Heart left ventricle (tissue), 16 donors: Measurements from ENCODE around the gene PCSK5. TPM values are rescaled to one million over a fixed set of nuclear protein-coding genes. Genes with fewer than 3 reads are reported as not detected.

ENCODE experiments used
- ATAC-seq, 4 donors: fragments of 200-7000 bp; cut with Tn5 transposase; one replicate each; pipeline ENCODE4 v1.9.1; 2020 to 2022; ENCODE audit warnings: moderate library complexity in 4 of 4, mild to moderate bottlenecking in 3 of 4, moderate number of reproducible peaks in 1 of 4
- DNase-seq, 5 donors: peaks; one replicate each; pipeline ENCODE4 v3.0.0-alpha.2; 2020
- H3K27ac ChIP-seq, 12 donors: fragments of 200-600 bp; sonication (generic) in 4 of 12; one replicate each; pipeline versions ENCODE4 v1.5.0 to v1.8.0; 2016 to 2022; ENCODE audit warnings: mild to moderate bottlenecking in 2 of 12
- H3K27me3 ChIP-seq, 9 donors: fragments of 200-600 bp; sonication (generic) in 2 of 9; one replicate each; pipeline versions ENCODE4 v1.5.1 to v1.8.0; 2016 to 2022; ENCODE audit warnings: mild to moderate bottlenecking in 3 of 9
- H3K36me3 ChIP-seq, 9 donors: fragments of 200-600 bp; sonication (generic) in 2 of 9; one replicate each; pipeline versions ENCODE4 v1.5.0 to v1.8.0; 2018 to 2022; ENCODE audit warnings: mild to moderate bottlenecking in 2 of 9
- H3K4me1 ChIP-seq, 12 donors: fragments of 200-600 bp; sonication (generic) in 4 of 12; one replicate each; pipeline versions ENCODE4 v1.5.0 to v1.8.0; 2016 to 2022; ENCODE audit warnings: mild to moderate bottlenecking in 3 of 12
- H3K4me3 ChIP-seq, 12 donors: fragments of 200-600 bp; sonication (generic) in 4 of 12; one replicate each; pipeline versions ENCODE4 v1.5.0 to v1.8.0; 2017 to 2022; ENCODE audit warnings: mild to moderate bottlenecking in 9 of 12, moderate library complexity in 4 of 12
- H3K9me3 ChIP-seq, 12 donors: fragments of 200-600 bp; sonication (generic) in 4 of 12; one replicate each; pipeline versions ENCODE4 v1.5.0 to v1.8.0; 2016 to 2022; ENCODE audit warnings: mild to moderate bottlenecking in 1 of 12
- POLR2A ChIP-seq, 2 donors: fragments of 450-650 bp; IDR thresholded peaks; one replicate each; pipeline ENCODE4 v1.6.1; 2017; ENCODE audit warnings: antibody characterized with exemption in 2 of 2, mild to moderate bottlenecking in 2 of 2, moderate library complexity in 2 of 2
- WGBS, 4 donors: extraction: QIAGEN DNeasy Blood & Tissue Kit in 2 of 4; methylation state at CpG; one replicate each; pipeline versions ENCODE4 v1.1.5 to v1.1.7; 2013 to 2018; 5-methylcytosine and 5-hydroxymethylcytosine counted together
- intact Hi-C, 10 donors: fragments of 100-400 bp; cut with DNase I; formaldehyde crosslinking; loops; one replicate each; pipeline versions ENCODE4 v1.11.1 to v1.14.2; 2022
- polyA plus RNA-seq, 2 donors: library from polyadenylated mRNA; stranded (reverse); fragments of 200-250 nt; gene quantifications; one replicate each; pipeline ENCODE4 v1.2.3, GENCODE V29; 2013
- total RNA-seq, 9 donors: library from RNA; depleted of rRNA in 2 of 9; stranded (reverse); fragments of >200 nt in 2 of 9; fragmentation: NEBNext Ultra II Directional in 3 of 9; extraction: Animal tissue kit (Norgen Biotek cat#: 25700) in 3 of 9; gene quantifications; one replicate each; pipeline versions ENCODE4 v1.1.0 to v1.2.4, GENCODE V29; 2016 to 2023
- TF ChIP-seq, protein P1 (sequence below), 12 donors: fragments of 200-600 bp; sonication (generic) in 4 of 12; IDR thresholded peaks; one replicate each; pipeline versions ENCODE4 v1.5.0 to v1.8.0; 2018 to 2022; ENCODE audit warnings: antibody characterized with exemption in 12 of 12, mild to moderate bottlenecking in 5 of 12
- donor health status: ischemic (EF 13 %, LVEDD 7.1; RV severe dilation, severe dysfunction).
- donor health status: healthy with polysubstance abuse.
- donor health status: DM: no; HTN: yes; CAD: no.
- donor health status: DM: no; HTN: no; CAD: no.
- donor health status: ischemic (EF 25% LVEDD 6.9; RV normal size, moderate dysfunction).
- donor health status: ischemic (EF 25% LVEDD 5.7; RV mildly dilated, moderate dysfunction).
- donor health status: healthy.
- donor health status: DM: yes; HTN: yes; CAD: no.
- donor health status: ischemic (EF 35%, LVEDD 5.7; RV mildly dilated, moderate dysfunction).
- donor health status: nonischemic (EF 11% LVEDD 7.7; RV severe dilation, severe dysfunction).
- donor health status: DM: yes; HTN: yes; CAD: no.
- donor health status: PGD.
- donor health status: ischemic (EF 29% LVEDD 5.4; RV normal size, mild dysfunction).
- donor health status: nonischemic (EF 23%, LVEDD 6.1; RV moderate dilation, normal function).

Gene PCSK5
- total and polyA plus RNA-seq, 11 donors, result 1.3 to 13.6 (median 5.9) TPM

DNA sequence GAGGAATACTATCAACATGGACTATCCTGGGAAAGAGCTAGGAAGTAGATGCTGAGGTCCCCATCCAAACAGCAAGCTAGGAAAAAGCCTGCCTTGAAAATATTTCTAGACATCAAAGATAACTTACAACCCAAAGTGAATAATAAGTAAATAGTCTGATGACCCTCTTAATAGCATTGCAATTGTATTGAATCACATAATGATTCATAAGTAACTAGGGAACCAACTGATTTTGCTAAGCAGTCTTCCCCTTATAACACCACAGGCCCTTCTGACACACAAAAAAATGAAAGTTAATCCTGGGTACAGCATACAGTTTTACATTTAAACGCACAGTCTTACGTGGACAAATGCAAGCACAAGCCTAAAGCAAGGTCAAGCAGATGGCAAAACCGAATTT, 304.4 kb downstream of the PCSK5 start:
- Histone ChIP-seq H3K4me1 (no peaks in the 10 kb centered on the region), H3K27me3 (no peaks in the 10 kb centered on the region), H3K9me3 (no peaks in the 10 kb centered on the region), H3K27ac (no peak overlapping the region), H3K4me3 (no peak overlapping the region), H3K36me3 (peaks cover 0 to 30% (median 0%) of the 10 kb centered on the region in 9 donors)
- TF ChIP-seq, protein P1, sequence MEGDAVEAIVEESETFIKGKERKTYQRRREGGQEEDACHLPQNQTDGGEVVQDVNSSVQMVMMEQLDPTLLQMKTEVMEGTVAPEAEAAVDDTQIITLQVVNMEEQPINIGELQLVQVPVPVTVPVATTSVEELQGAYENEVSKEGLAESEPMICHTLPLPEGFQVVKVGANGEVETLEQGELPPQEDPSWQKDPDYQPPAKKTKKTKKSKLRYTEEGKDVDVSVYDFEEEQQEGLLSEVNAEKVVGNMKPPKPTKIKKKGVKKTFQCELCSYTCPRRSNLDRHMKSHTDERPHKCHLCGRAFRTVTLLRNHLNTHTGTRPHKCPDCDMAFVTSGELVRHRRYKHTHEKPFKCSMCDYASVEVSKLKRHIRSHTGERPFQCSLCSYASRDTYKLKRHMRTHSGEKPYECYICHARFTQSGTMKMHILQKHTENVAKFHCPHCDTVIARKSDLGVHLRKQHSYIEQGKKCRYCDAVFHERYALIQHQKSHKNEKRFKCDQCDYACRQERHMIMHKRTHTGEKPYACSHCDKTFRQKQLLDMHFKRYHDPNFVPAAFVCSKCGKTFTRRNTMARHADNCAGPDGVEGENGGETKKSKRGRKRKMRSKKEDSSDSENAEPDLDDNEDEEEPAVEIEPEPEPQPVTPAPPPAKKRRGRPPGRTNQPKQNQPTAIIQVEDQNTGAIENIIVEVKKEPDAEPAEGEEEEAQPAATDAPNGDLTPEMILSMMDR (IDR thresholded peaks at IDR 0.05), result no peak
- TF ChIP-seq POLR2A (IDR thresholded peaks at IDR 0.05), result no peak
- ATAC-seq (no peak), DNase-seq (no peak)
- 93 to 98% (median 96%) methylated on average over 3 of the region's 3 CpGs for WGBS, 4 donors
- intact Hi-C loops, result no loop called here

DNA sequence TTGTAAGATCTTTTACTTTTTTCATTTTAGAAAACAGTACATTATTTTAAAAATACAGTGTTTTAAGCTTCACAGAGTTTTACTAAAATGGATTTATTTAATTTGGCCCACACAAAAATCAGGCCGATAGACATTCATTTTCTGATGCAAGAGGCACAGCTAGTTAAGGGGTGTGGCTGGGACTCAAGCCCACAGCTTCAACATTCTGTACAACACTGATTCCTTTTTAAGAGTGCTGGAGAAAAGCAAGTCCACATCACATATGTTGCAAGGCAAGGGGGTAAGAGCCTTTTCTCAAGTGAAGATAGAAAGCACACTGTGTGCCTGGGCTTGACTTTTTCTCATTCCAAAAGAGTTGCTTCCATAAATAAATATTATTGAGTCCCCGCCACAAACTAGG, 307.9 kb downstream of the PCSK5 start:
- no peak overlapping the region for H3K27ac ChIP-seq
- ATAC-seq, result peak in 1 of 4 donors; percentile 53
- DNase-seq, result no peak
- peaks cover 0 to 10% (median 0%) of the 10 kb centered on the region in 9 donors for H3K36me3 ChIP-seq
- H3K9me3 ChIP-seq, result no peaks in the 10 kb centered on the region
- H3K4me1 ChIP-seq, result no peaks in the 10 kb centered on the region
- WGBS, 4 donors, result 76 to 86% (median 79%) methylated on average over 2 of the region's 2 CpGs
- intact Hi-C loops, result no loop called here
- peaks cover 0 to 3% (median 0%) of the 10 kb centered on the region in 9 donors for H3K27me3 ChIP-seq
- H3K4me3 ChIP-seq, result no peak overlapping the region
- TF ChIP-seq POLR2A (IDR thresholded peaks at IDR 0.05), result no peak
- TF ChIP-seq, protein P1 (IDR thresholded peaks at IDR 0.05), result no peak

DNA sequence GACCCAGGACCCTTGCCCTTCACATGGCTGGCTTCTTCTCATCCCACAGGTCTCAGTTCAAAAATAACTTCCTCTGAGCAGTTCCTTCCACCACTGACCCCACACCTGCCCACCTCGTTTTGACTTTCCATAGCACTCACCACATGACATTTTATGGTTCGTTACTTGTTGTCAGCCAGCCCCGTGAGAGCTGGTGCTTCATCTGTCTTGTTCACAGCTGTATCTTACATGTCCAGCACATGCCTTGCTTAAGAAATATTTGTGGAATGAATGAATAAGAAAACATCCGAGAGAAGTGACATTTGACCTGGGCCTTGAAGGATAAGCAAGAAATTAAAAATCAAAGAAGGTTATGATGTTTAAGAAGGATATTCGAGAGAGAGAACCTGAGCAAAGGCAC, 309.8 kb downstream of the PCSK5 start:
- Histone ChIP-seq H3K4me3 (no peak overlapping the region), H3K27me3 (peaks cover 0 to 3% (median 0%) of the 10 kb centered on the region in 9 donors), H3K9me3 (no peaks in the 10 kb centered on the region), H3K4me1 (no peaks in the 10 kb centered on the region), H3K36me3 (no peaks in the 10 kb centered on the region), H3K27ac (no peak overlapping the region)
- DNase-seq, result no peak
- intact Hi-C loops, result no loop called here
- no peak for ATAC-seq
- TF ChIP-seq, protein P1 (IDR thresholded peaks at IDR 0.05), result no peak
- TF ChIP-seq POLR2A (IDR thresholded peaks at IDR 0.05), result no peak
- WGBS, 4 donors, result 62 to 78% (median 75%) methylated on average over 5 of the region's 5 CpGs

DNA sequence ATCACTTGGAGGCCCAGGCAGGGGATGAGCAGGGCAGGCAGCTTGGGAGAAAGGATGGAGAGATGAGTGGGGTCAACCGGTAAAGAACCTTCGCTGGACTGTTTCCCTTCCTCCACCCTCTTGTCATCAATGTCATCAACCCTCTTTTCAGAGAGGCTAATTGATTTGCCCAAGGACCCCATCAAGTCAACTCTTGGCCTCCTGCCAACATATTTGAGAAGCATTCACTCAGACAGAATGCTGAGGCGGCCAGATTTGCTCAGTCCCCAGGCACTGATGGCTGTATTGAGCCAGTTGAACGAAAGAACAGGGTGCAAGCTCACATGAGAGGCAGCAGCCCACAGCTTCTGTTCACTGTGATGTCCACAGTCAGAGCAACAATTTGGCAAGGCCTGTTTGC, 310.3 kb downstream of the PCSK5 start:
- ATAC-seq (no peak), DNase-seq (no peak)
- H3K9me3 ChIP-seq, result no peaks in the 10 kb centered on the region
- peaks cover 0 to 3% (median 0%) of the 10 kb centered on the region in 9 donors for H3K27me3 ChIP-seq
- no peak overlapping the region for H3K27ac ChIP-seq
- TF ChIP-seq, protein P1 (IDR thresholded peaks at IDR 0.05), result no peak
- TF ChIP-seq POLR2A (IDR thresholded peaks at IDR 0.05), result no peak
- no peak overlapping the region for H3K4me3 ChIP-seq
- H3K36me3 ChIP-seq, result no peaks in the 10 kb centered on the region
- WGBS, 4 donors, result 68 to 80% (median 76%) methylated on average over 4 of the region's 4 CpGs
- intact Hi-C loops, result no loop called here
- H3K4me1 ChIP-seq, result no peaks in the 10 kb centered on the region
